Ishikawa (cell line): ENCODE measurements around the gene TSC22D4.

Experiments
- CEBPB ChIP-seq: IDR thresholded peaks from 2 replicates; pipeline ENCODE4 v1.6.1; 2012
- YY1 ChIP-seq: IDR thresholded peaks from 2 replicates; pipeline ENCODE4 v1.6.1; 2012; ENCODE audit warnings: low read depth
- ZBTB7A ChIP-seq: IDR thresholded peaks from 2 replicates; pipeline ENCODE4 v1.6.1; 2012; ENCODE audit warnings: low read depth
- TF ChIP-seq, protein P1 (sequence below): IDR thresholded peaks from 2 replicates; pipeline ENCODE4 v1.6.1; 2012; ENCODE audit warnings: low read depth, mild to moderate bottlenecking

DNA sequence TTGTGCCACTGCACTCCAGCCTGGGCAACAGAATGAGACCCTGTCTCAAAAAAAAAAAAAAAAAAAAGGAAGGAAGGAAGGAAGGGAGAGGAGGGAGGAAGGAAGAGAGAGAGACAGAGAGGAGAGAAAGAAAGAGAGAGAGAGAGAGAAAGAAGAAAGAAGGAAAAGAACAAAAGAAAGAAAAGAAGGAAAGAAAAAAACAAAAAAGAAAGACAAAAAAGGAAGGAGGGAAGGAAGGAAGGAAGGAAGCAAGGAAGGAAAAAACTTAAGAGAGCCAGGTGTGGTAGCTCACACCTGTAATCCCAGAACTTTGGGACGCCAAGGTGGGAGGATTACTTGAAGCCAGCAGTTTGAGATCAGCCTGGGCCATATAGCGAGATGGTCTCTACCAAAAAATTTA, 14.2 kb downstream of the TSC22D4 start:
- no peak for TF ChIP-seq ZBTB7A
- TF ChIP-seq, protein P1, sequence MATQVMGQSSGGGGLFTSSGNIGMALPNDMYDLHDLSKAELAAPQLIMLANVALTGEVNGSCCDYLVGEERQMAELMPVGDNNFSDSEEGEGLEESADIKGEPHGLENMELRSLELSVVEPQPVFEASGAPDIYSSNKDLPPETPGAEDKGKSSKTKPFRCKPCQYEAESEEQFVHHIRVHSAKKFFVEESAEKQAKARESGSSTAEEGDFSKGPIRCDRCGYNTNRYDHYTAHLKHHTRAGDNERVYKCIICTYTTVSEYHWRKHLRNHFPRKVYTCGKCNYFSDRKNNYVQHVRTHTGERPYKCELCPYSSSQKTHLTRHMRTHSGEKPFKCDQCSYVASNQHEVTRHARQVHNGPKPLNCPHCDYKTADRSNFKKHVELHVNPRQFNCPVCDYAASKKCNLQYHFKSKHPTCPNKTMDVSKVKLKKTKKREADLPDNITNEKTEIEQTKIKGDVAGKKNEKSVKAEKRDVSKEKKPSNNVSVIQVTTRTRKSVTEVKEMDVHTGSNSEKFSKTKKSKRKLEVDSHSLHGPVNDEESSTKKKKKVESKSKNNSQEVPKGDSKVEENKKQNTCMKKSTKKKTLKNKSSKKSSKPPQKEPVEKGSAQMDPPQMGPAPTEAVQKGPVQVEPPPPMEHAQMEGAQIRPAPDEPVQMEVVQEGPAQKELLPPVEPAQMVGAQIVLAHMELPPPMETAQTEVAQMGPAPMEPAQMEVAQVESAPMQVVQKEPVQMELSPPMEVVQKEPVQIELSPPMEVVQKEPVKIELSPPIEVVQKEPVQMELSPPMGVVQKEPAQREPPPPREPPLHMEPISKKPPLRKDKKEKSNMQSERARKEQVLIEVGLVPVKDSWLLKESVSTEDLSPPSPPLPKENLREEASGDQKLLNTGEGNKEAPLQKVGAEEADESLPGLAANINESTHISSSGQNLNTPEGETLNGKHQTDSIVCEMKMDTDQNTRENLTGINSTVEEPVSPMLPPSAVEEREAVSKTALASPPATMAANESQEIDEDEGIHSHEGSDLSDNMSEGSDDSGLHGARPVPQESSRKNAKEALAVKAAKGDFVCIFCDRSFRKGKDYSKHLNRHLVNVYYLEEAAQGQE = no peak
- TF ChIP-seq YY1 = no peak
- TF ChIP-seq CEBPB = no peak
